HepG2 (cell line): ENCODE measurements around the gene UBB. TPM values are rescaled to one million over a fixed set of nuclear protein-coding genes. Genes with fewer than 3 reads are reported as not detected.

Source experiments
- ATAC-seq: fragments of 200-7000 bp; cut with Tn5 transposase; 3 replicates; pipeline ENCODE4 v1.9.1; 2020; ENCODE audit warnings: mild to moderate bottlenecking, moderate library complexity
- Bru-seq: library from RNA; stranded (reverse); fragments of 400-500 nt; gene quantifications from one replicate; lab custom pipeline; 2021; lab: Mats Ljungman, UMichigan
- BruChase-seq, 2 experiments: library from RNA; stranded (reverse); fragments of 400-500 nt; gene quantifications; one replicate each; lab custom pipeline; 2021; lab: Mats Ljungman, UMichigan
- BruUV-seq: library from RNA; stranded (reverse); fragments of 400-500 nt; replicated peaks from 2 replicates; lab custom pipeline; 2021; lab: Mats Ljungman, UMichigan
- CTCF ChIA-PET: fragments of 300-600 bp; formaldehyde crosslinking; extraction: SDS; loops from one replicate; lab custom pipeline; 2021; ENCODE audit warnings: low total read pairs, inconsistent platforms, low intra/inter-chr PET ratio; lab: Yijun Ruan, JAX
- POLR2A ChIA-PET: fragments of 350-600 bp; sonication (Branson Sonifier 250); formaldehyde crosslinking; loops from one replicate; lab custom pipeline; 2020; ENCODE audit warnings: antibody characterized with exemption, inconsistent platforms; lab: Yijun Ruan, JAX
- DNase-seq: peaks from one replicate; pipeline ENCODE4 v3.0.0-alpha.2; 2015; ENCODE audit warnings: low spot score
- FAIRE-seq: peaks from 3 replicates; lab custom pipeline; 2011; peaks lifted over from hg19 to GRCh38; lab: Jason Lieb, UNC
- H2AFZ ChIP-seq: one replicate; pipeline ENCODE4 v1.6.1; 2011; ENCODE audit warnings: low read length, inconsistent platforms
- H3K27ac ChIP-seq: fragments of 300-600 bp; 3 replicates; pipeline ENCODE4 v1.8.0; 2011; ENCODE audit warnings: mixed run types, mild to moderate bottlenecking, mixed read lengths, low read length, inconsistent platforms; ENCODE audit not compliant: insufficient read depth; ENCODE audit errors: extremely low read length
- H3K27me3 ChIP-seq, 2 experiments: fragments of 200-600 bp in 1 of 2; 2 replicates in 1 of 2; 3 replicates in 1 of 2; pipeline versions ENCODE4 v1.6.0 to v1.8.0; 2011; ENCODE audit warnings: low read length in 2 of 2, mild to moderate bottlenecking in 2 of 2, moderate library complexity in 2 of 2, inconsistent platforms in 1 of 2; ENCODE audit not compliant: insufficient read depth in 2 of 2, control insufficient read depth in 1 of 2
- H3K36me3 ChIP-seq, 2 experiments: fragments of 200-600 bp in 1 of 2; replicated peaks in 1 of 2; 2 replicates in 1 of 2; 3 replicates in 1 of 2; pipeline versions ENCODE4 v1.5.1 to v1.8.0; 2011; ENCODE audit warnings: low read length in 2 of 2, inconsistent platforms in 1 of 2; ENCODE audit not compliant: insufficient read depth in 2 of 2, control insufficient read depth in 1 of 2
- H3K4me1 ChIP-seq: 2 replicates; pipeline ENCODE4 v1.5.1; 2012; ENCODE audit warnings: low read length, inconsistent platforms; ENCODE audit not compliant: insufficient read depth
- H3K4me2 ChIP-seq: 2 replicates; pipeline ENCODE4 v1.6.0; 2011; ENCODE audit warnings: low read depth, low read length, inconsistent platforms
- H3K4me3 ChIP-seq, 3 experiments: fragments of 200-600 bp in 1 of 3; sonication (generic), shearing (Covaris generic) in 1 of 3; replicated peaks in 1 of 3; 2 replicates each; pipeline ENCODE4 v1.5.1; 2011 to 2016; ENCODE audit warnings: low read length in 3 of 3, inconsistent platforms in 2 of 3, low read depth in 2 of 3, mild to moderate bottlenecking in 2 of 3, control low read depth in 1 of 3, mixed read lengths in 1 of 3; ENCODE audit not compliant: insufficient read depth in 1 of 3
- H3K79me2 ChIP-seq: one replicate; pipeline ENCODE4 v1.6.1; 2011; ENCODE audit warnings: low read length, inconsistent platforms; ENCODE audit not compliant: insufficient read depth
- H3K9ac ChIP-seq: 2 replicates; pipeline ENCODE4 v1.6.0; 2011; ENCODE audit warnings: mild to moderate bottlenecking, low read depth, low read length, inconsistent platforms; ENCODE audit not compliant: insufficient read depth
- H3K9me3 ChIP-seq: 2 replicates; pipeline ENCODE4 v1.5.1; 2012; ENCODE audit warnings: mild to moderate bottlenecking, low read length
- H4K20me1 ChIP-seq: 2 replicates; pipeline ENCODE4 v1.6.0; 2011; ENCODE audit warnings: inconsistent platforms, mild to moderate bottlenecking, low read length, moderate library complexity; ENCODE audit not compliant: insufficient read depth
- CENPX ChIP-seq: sonication (generic); formaldehyde crosslinking; IDR thresholded peaks from 2 replicates; pipeline ENCODE4 v1.9.0; 2021; ENCODE audit warnings: mild to moderate bottlenecking, missing genetic modification reagents, moderate library complexity
- HNF1B ChIP-seq: sonication (generic); formaldehyde crosslinking; IDR thresholded peaks from 2 replicates; pipeline ENCODE4 v1.5.1; 2020; ENCODE audit warnings: mild to moderate bottlenecking, moderate library complexity, missing genetic modification reagents
- NRL ChIP-seq: sonication (generic); formaldehyde crosslinking; IDR thresholded peaks from 2 replicates; pipeline ENCODE4 v1.5.0; 2020; ENCODE audit warnings: missing genetic modification reagents, mild to moderate bottlenecking, moderate library complexity, borderline replicate concordance
- SMAD9 ChIP-seq: sonication (generic); formaldehyde crosslinking; IDR thresholded peaks from 2 replicates; pipeline ENCODE4 v1.5.1; 2020; ENCODE audit warnings: mild to moderate bottlenecking, missing genetic modification reagents
- STAT5B ChIP-seq: sonication (generic); formaldehyde crosslinking; IDR thresholded peaks from 2 replicates; pipeline ENCODE4 v1.4.0; 2020; ENCODE audit warnings: missing genetic modification reagents
- UBTF ChIP-seq: sonication (generic); formaldehyde crosslinking; IDR thresholded peaks from 2 replicates; pipeline ENCODE4 v1.4.0; 2020; ENCODE audit warnings: mild to moderate bottlenecking, missing genetic modification reagents
- ZEB1 ChIP-seq: IDR thresholded peaks from 2 replicates; pipeline ENCODE4 v1.6.1; 2012; ENCODE audit warnings: mild to moderate bottlenecking, low read depth, inconsistent platforms; ENCODE audit not compliant: insufficient replicate concordance
- ZNF430 ChIP-seq: sonication (generic); formaldehyde crosslinking; IDR thresholded peaks from 2 replicates; pipeline ENCODE4 v1.9.0; 2021; ENCODE audit warnings: mild to moderate bottlenecking, missing genetic modification reagents
- ZNF614 ChIP-seq: IDR thresholded peaks from 2 replicates; pipeline ENCODE4 v1.6.1; 2018; ENCODE audit warnings: missing biosample characterization, missing genetic modification reagents, inconsistent platforms, borderline replicate concordance
- ZNF670 ChIP-seq: sonication (generic); formaldehyde crosslinking; IDR thresholded peaks from 2 replicates; pipeline ENCODE4 v1.8.0; 2022; ENCODE audit warnings: mild to moderate bottlenecking, missing genetic modification reagents, borderline replicate concordance
- ZNF746 ChIP-seq: sonication (generic); formaldehyde crosslinking; IDR thresholded peaks from 2 replicates; pipeline ENCODE4 v1.8.0; 2022; ENCODE audit warnings: mild to moderate bottlenecking, missing genetic modification reagents
- WGBS: methylation state at CpG from one replicate; pipeline ENCODE4 v1.1.6; 2017; ENCODE audit warnings: low lambda C conversion rate; 5-methylcytosine and 5-hydroxymethylcytosine counted together
- in situ Hi-C: cut with HindIII; loops from 2 replicates; pipeline ENCODE4 v1.10.0; 2017; ENCODE audit warnings: low pct_unique_long_range_greater_than_20kb; ENCODE audit not compliant: extremely low pct_ligation_motif_present
- intact Hi-C: fragments of 100-400 bp; cut with micrococcal nuclease; formaldehyde crosslinking; loops from one replicate; pipeline ENCODE4 v1.10.0; 2022; ENCODE audit not compliant: unreplicated experiment
- long read RNA-seq, 2 experiments: library from RNA in 1 of 2; library from polyadenylated mRNA in 1 of 2; stranded (forward) in 1 of 2; unstranded in 1 of 2; transcript quantifications; one replicate each; pipeline ENCODE4 v2.0.0, GENCODE V29; 2019 to 2022
- polyA minus RNA-seq, 3 experiments: library from RNA; depleted of rRNA, polyadenylated mRNA; stranded (reverse); fragments of >200 nt; gene quantifications; 2 replicates each; pipeline ENCODE4 v1.2.3, GENCODE V29; 2011; ENCODE audit warnings: low replicate concordance in 1 of 3
- polyA plus RNA-seq, 8 experiments: library from polyadenylated mRNA; depleted of rRNA in 3 of 8; stranded (reverse) in 7 of 8; unstranded in 1 of 8; fragments of >200 nt; fragmentation: Illumina TruSeq in 4 of 8; extraction: Trizol in 4 of 8; gene quantifications; 2 replicates each; pipeline versions ENCODE4 v1.2.1 to v1.2.3, GENCODE V29; 2011 to 2016; ENCODE audit warnings: low read depth in 4 of 8, missing spikeins in 1 of 8, mixed read lengths in 1 of 8; ENCODE audit not compliant: insufficient read depth in 1 of 8
- total RNA-seq, 5 experiments: library from RNA; depleted of rRNA; stranded (reverse); fragments of >200 nt; fragmentation: Illumina TruSeq; extraction: Trizol; gene quantifications; 2 replicates each; pipeline ENCODE4 v1.2.3, GENCODE V29; 2016; ENCODE audit warnings: low read depth in 1 of 5

The UBB gene
- 2,066 and 2,598 TPM in 2 replicates for total RNA-seq (2016; rRNA removed; fragmentation: Illumina TruSeq; extraction: Trizol)
- total RNA-seq (2016; cell fraction: cytosol; rRNA removed; fragmentation: Illumina TruSeq; extraction: Trizol; ENCODE audit: low read depth), result 1,884 and 2,042 TPM in 2 replicates
- total RNA-seq (2016; cell fraction: insoluble cytoplasmic fraction; rRNA removed; fragmentation: Illumina TruSeq; extraction: Trizol), result 2,199 and 2,677 TPM in 2 replicates
- total RNA-seq (2016; cell fraction: membrane; rRNA removed; fragmentation: Illumina TruSeq; extraction: Trizol), result 1,573 and 1,587 TPM in 2 replicates
- total RNA-seq (2016; cell fraction: nucleus; rRNA removed; fragmentation: Illumina TruSeq; extraction: Trizol), result 582 and 612 TPM in 2 replicates
- 1,130 and 1,263 TPM in 2 replicates for polyA plus RNA-seq (2011; rRNA removed)
- 1,588 and 1,623 TPM in 2 replicates for polyA plus RNA-seq (2011; cell fraction: cytosol; rRNA removed)
- polyA plus RNA-seq (2011; cell fraction: nucleus; rRNA removed), result 397 and 543 TPM in 2 replicates
- polyA plus RNA-seq (2012), result 1,977 and 2,062 TPM in 2 replicates
- polyA plus RNA-seq (2016; cell fraction: cytosol; fragmentation: Illumina TruSeq; extraction: Trizol; ENCODE audit: low read depth), result 1,937 and 2,024 TPM in 2 replicates
- polyA plus RNA-seq (2016; cell fraction: insoluble cytoplasmic fraction; fragmentation: Illumina TruSeq; extraction: Trizol; ENCODE audit: low read depth), result 1,705 and 1,710 TPM in 2 replicates
- 1,088 and 1,107 TPM in 2 replicates for polyA plus RNA-seq (2016; cell fraction: membrane; fragmentation: Illumina TruSeq; extraction: Trizol; ENCODE audit: low read depth)
- polyA plus RNA-seq (2016; cell fraction: nucleus; fragmentation: Illumina TruSeq; extraction: Trizol; ENCODE audit: insufficient read depth, low read depth), result 679 and 692 TPM in 2 replicates
- polyA minus RNA-seq (2011; rRNA and poly(A)+ RNA removed; ENCODE audit: low replicate concordance), result 1,440 and 2,606 TPM in 2 replicates
- polyA minus RNA-seq (2011; cell fraction: cytosol; rRNA and poly(A)+ RNA removed), result 681 and 793 TPM in 2 replicates
- 194 and 303 TPM in 2 replicates for polyA minus RNA-seq (2011; cell fraction: nucleus; rRNA and poly(A)+ RNA removed)
- Bru-seq, nascent RNA, result percentile 99 among the genes with signal in this experiment
- BruChase-seq, experiment 1, labeled RNA remaining after a 6-hour chase, result percentile 100 among the genes with signal in this experiment
- BruChase-seq, experiment 2, labeled RNA remaining after a 2-hour chase, result percentile 99 among the genes with signal in this experiment
- long read RNA-seq, experiment 1, transcript UBB-203 (2 exons, 1,012 nt), result minor isoform, 88 of 828 reads
- long read RNA-seq, experiment 1, transcript UBB-202 (2 exons, 1,014 nt), result minor isoform, 10 of 828 reads
- long read RNA-seq, experiment 1, transcript UBB-201 (2 exons, 1,225 nt), result major isoform, 687 of 828 reads
- long read RNA-seq, experiment 1, partial matches to known transcripts, result 39 of 828 reads
- long read RNA-seq, experiment 1, other reads (novel, unspliced or antisense), result 4 of 828 reads
- long read RNA-seq, experiment 2, transcript UBB-202 (2 exons, 1,014 nt), result minor isoform, 22 of 2,205 reads
- long read RNA-seq, experiment 2, transcript UBB-203 (2 exons, 1,012 nt), result minor isoform, 73 of 2,205 reads
- long read RNA-seq, experiment 2, transcript UBB-201 (2 exons, 1,225 nt), result major isoform, 1,952 of 2,205 reads
- long read RNA-seq, experiment 2, partial matches to known transcripts, result 150 of 2,205 reads
- long read RNA-seq, experiment 2, other reads (novel, unspliced or antisense), result 8 of 2,205 reads

- Histone ChIP-seq H3K27me3 (no peaks in the 10 kb centered on the region; a peak in 1 of 5 replicates), H3K79me2 (peaks cover 18% of the 10 kb centered on the region), H3K4me2 (peak within 1 kb of the TSS; percentile 98), H2AFZ (peak within 1 kb of the TSS; percentile 98), H4K20me1 (peaks cover 21% of the 10 kb centered on the region), H3K4me3 (peak within 1 kb of the TSS; percentile 77 to 97 (median 86)), H3K36me3 (peaks cover 7 to 11% of the 10 kb centered on the region in 2 experiments; a peak in 3 of 5 replicates), H3K27ac (peak within 1 kb of the TSS; percentile 92), H3K9me3 (no peaks in the 10 kb centered on the region), H3K9ac (peak within 1 kb of the TSS; percentile 94), H3K4me1 (peaks cover 66% of the 10 kb centered on the region)
- DNase-seq, result peak; percentile 94
- FAIRE-seq, result peak; percentile 87
- ChIA-PET POLR2A (interaction anchor here (0.6 to 2.4 kb wide), 37 partner anchors 9 to 661 kb away, joined by 3 to 45 read pairs (median 5); partner anchors contain the start of genes CENPV, NCOR1 and TRPV2), CTCF (no interaction called here)
- in situ Hi-C loops (loop anchor here (5.0 kb wide), 1 partner anchor 36 kb away; the partner anchor contains the start of gene TRPV2), intact Hi-C loops (no loop called here)
- WGBS, result under 1% methylated on average over 34 of the region's 67 CpGs
- peak; percentile 90 for ATAC-seq
- BruUV-seq, result no TSS peak
- TF ChIP-seq ZEB1, result peak; percentile 78
- no peak; the same call in 1 of the 2 replicates for TF ChIP-seq UBTF (CRISPR knock-in tag)
- TF ChIP-seq ZNF746 (CRISPR knock-in tag), result peak; percentile 87
- TF ChIP-seq ZNF670 (CRISPR knock-in tag), result peak; percentile 80
- no peak; the same call in 1 of the 2 replicates for TF ChIP-seq HNF1B (CRISPR knock-in tag)
- TF ChIP-seq ZNF614 (CRISPR knock-in tag), result no peak
- TF ChIP-seq NRL (CRISPR knock-in tag), result peak; percentile 78
- no peak for TF ChIP-seq CENPX (CRISPR knock-in tag)
- no peak for TF ChIP-seq SMAD9
- TF ChIP-seq STAT5B, result 0 out of 2 replicates have a peak, but pooled peaks have one; percentile 5
- TF ChIP-seq ZNF430 (CRISPR knock-in tag), result peak; percentile 96
Observed at GRCh38 chr17:16380640-16381495, at the start of gene UBB. Gene UBB (plus strand): TSS chr17:16381091. CDS start chr17:16381908, 817 bp downstream.
